HEK293 (cell line): ENCODE results near the gene OCA2.

ENCODE experiments used
- CTCF ChIA-PET: fragments of 350-600 bp; formaldehyde crosslinking; extraction: SDS; loops from one replicate; lab custom pipeline; 2021; ENCODE audit warnings: antibody characterized with exemption; lab: Yijun Ruan, JAX
- POLR2A ChIA-PET: fragments of 300-600 bp; formaldehyde crosslinking; extraction: SDS; loops from one replicate; lab custom pipeline; 2020; ENCODE audit warnings: antibody characterized with exemption, inconsistent platforms; lab: Yijun Ruan, JAX
- H3K27ac ChIP-seq: fragments of 200-500 bp; sonication (Bioruptor generic); 2 replicates; pipeline ENCODE4 v1.5.1; 2014; ENCODE audit warnings: low read depth, low read length, control low read depth, inconsistent platforms; ENCODE audit errors: extremely low read depth
- H3K36me3 ChIP-seq, 2 experiments: fragments of 200-500 bp in 1 of 2; sonication (Bioruptor generic) in 1 of 2; 1 replicate in 1 of 2; 2 replicates in 1 of 2; pipeline ENCODE4 v1.5.1; 2014 to 2017; ENCODE audit warnings: inconsistent platforms in 2 of 2, low read length in 2 of 2; ENCODE audit not compliant: control insufficient read depth in 2 of 2, insufficient read depth in 1 of 2
- H3K4me1 ChIP-seq: fragments of 200-500 bp; sonication (Bioruptor generic); 2 replicates; pipeline ENCODE4 v1.5.1; 2014; ENCODE audit warnings: mild to moderate bottlenecking, low read length, inconsistent platforms; ENCODE audit not compliant: control insufficient read depth, insufficient read depth
- H3K4me3 ChIP-seq: 2 replicates; pipeline ENCODE4 v1.5.1; 2011; ENCODE audit warnings: low read depth, mild to moderate bottlenecking, control low read depth, low read length, moderate library complexity
- H3K9me3 ChIP-seq: fragments of 200-500 bp; sonication (Bioruptor generic); 2 replicates; pipeline ENCODE4 v1.5.1; 2014; ENCODE audit warnings: low read depth, low read length, inconsistent platforms; ENCODE audit not compliant: control insufficient read depth, insufficient read depth
- GLI4 ChIP-seq: fragments of 450-650 bp; formaldehyde crosslinking; IDR thresholded peaks from 2 replicates; pipeline ENCODE4 v1.5.1; 2016; ENCODE audit warnings: missing biosample characterization, missing genetic modification characterization
- HOXA7 ChIP-seq: sonication (generic); formaldehyde crosslinking; IDR thresholded peaks from 2 replicates; pipeline ENCODE4 v1.8.1; 2022; ENCODE audit warnings: missing genetic modification reagents, borderline replicate concordance
- KLF16 ChIP-seq: fragments of 450-650 bp; formaldehyde crosslinking; IDR thresholded peaks from 2 replicates; pipeline ENCODE4 v1.5.1; 2017; ENCODE audit warnings: missing biosample characterization, missing genetic modification characterization
- SCRT2 ChIP-seq: fragments of 450-650 bp; formaldehyde crosslinking; IDR thresholded peaks from 2 replicates; pipeline ENCODE4 v1.5.1; 2016; ENCODE audit warnings: missing biosample characterization, missing genetic modification characterization
- WT1 ChIP-seq: fragments of 450-650 bp; formaldehyde crosslinking; IDR thresholded peaks from 2 replicates; pipeline ENCODE4 v1.5.1; 2016; ENCODE audit warnings: missing biosample characterization, missing genetic modification characterization
- ZBTB21 ChIP-seq: fragments of 450-650 bp; formaldehyde crosslinking; IDR thresholded peaks from 2 replicates; pipeline ENCODE4 v1.5.1; 2017; ENCODE audit warnings: missing biosample characterization, missing genetic modification characterization
- ZEB2 ChIP-seq: fragments of 450-650 bp; formaldehyde crosslinking; IDR thresholded peaks from 2 replicates; pipeline ENCODE4 v1.5.1; 2016; ENCODE audit warnings: missing biosample characterization, missing genetic modification characterization
- ZNF10 ChIP-seq: fragments of 450-650 bp; formaldehyde crosslinking; IDR thresholded peaks from 2 replicates; pipeline ENCODE4 v1.5.1; 2017; ENCODE audit warnings: missing biosample characterization, missing genetic modification characterization
- ZNF24 ChIP-seq: fragments of 450-650 bp; formaldehyde crosslinking; IDR thresholded peaks from 2 replicates; pipeline ENCODE4 v1.5.1; 2016; ENCODE audit warnings: missing biosample characterization, missing genetic modification characterization
- ZNF416 ChIP-seq: fragments of 450-650 bp; formaldehyde crosslinking; IDR thresholded peaks from 2 replicates; pipeline ENCODE4 v1.5.1; 2016; ENCODE audit warnings: missing biosample characterization, missing genetic modification characterization
- ZNF521 ChIP-seq: fragments of 450-650 bp; formaldehyde crosslinking; IDR thresholded peaks from 2 replicates; pipeline ENCODE4 v1.5.1; 2017; ENCODE audit warnings: missing biosample characterization, mild to moderate bottlenecking, missing genetic modification characterization
- ZNF561 ChIP-seq: fragments of 450-650 bp; IDR thresholded peaks from 2 replicates; pipeline ENCODE4 v1.5.1; 2018; ENCODE audit warnings: missing biosample characterization, missing genetic modification characterization, borderline replicate concordance
- ZNF629 ChIP-seq: fragments of 450-650 bp; formaldehyde crosslinking; IDR thresholded peaks from 2 replicates; pipeline ENCODE4 v1.5.1; 2017; ENCODE audit warnings: missing biosample characterization, missing genetic modification characterization
- ZNF707 ChIP-seq: fragments of 450-650 bp; formaldehyde crosslinking; IDR thresholded peaks from 2 replicates; pipeline ENCODE4 v1.5.1; 2016; ENCODE audit warnings: missing biosample characterization, missing genetic modification characterization
- ZNF747 ChIP-seq: fragments of 450-650 bp; formaldehyde crosslinking; IDR thresholded peaks from 2 replicates; pipeline ENCODE4 v1.5.1; 2016; ENCODE audit warnings: missing biosample characterization, missing genetic modification characterization
- TF ChIP-seq, protein P1 (sequence below): fragments of 450-650 bp; formaldehyde crosslinking; IDR thresholded peaks from 2 replicates; pipeline ENCODE4 v1.5.1; 2016; ENCODE audit warnings: missing biosample characterization, missing genetic modification characterization
- TF ChIP-seq, protein P2 (sequence below): fragments of 450-650 bp; formaldehyde crosslinking; IDR thresholded peaks from 2 replicates; pipeline ENCODE4 v1.5.1; 2016; ENCODE audit warnings: missing biosample characterization, missing genetic modification characterization
- TF ChIP-seq, protein P3 (sequence below): fragments of 450-650 bp; formaldehyde crosslinking; IDR thresholded peaks from 2 replicates; pipeline ENCODE4 v1.5.1; 2016; ENCODE audit warnings: missing biosample characterization, missing genetic modification characterization
- TF ChIP-seq, protein P4 (sequence below): fragments of 450-650 bp; formaldehyde crosslinking; IDR thresholded peaks from 2 replicates; pipeline ENCODE4 v1.5.1; 2016; ENCODE audit warnings: missing biosample characterization, missing genetic modification characterization
- TF ChIP-seq, protein P5 (sequence below): fragments of 450-650 bp; formaldehyde crosslinking; IDR thresholded peaks from 2 replicates; pipeline ENCODE4 v1.5.1; 2016; ENCODE audit warnings: missing biosample characterization, missing genetic modification characterization

Gene OCA2

DNA sequence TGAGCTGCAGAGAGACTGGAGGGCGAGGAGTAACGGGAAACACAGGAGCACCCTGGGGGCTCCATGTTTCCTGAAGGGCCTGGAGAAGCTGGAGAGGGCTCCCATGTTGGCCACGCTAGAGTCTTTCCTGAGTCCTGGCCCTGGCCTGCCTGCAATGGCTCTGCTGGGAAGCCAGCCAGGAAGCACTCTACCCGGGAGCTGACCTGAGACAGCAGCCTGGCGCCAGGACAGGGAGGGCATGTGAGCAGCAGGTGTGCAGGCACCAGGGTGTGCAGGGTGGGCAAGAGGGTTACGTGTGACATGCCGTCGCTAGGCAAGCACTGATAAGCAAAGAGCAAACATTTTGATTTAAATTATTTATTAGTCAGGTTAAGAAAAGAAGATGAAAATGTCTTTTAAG is 301.4 kb downstream of the OCA2 start:
- POLR2A ChIA-PET, result no interaction called here
- no peak for TF ChIP-seq HOXA7
- TF ChIP-seq, protein P1, sequence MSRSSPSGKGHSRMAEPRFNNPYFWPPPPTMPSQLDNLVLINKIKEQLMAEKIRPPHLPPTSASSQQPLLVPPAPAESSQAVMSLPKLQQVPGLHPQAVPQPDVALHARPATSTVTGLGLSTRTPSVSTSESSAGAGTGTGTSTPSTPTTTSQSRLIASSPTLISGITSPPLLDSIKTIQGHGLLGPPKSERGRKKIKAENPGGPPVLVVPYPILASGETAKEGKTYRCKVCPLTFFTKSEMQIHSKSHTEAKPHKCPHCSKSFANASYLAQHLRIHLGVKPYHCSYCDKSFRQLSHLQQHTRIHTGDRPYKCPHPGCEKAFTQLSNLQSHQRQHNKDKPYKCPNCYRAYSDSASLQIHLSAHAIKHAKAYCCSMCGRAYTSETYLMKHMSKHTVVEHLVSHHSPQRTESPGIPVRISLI (tag by site-specific recombination), result no peak
- TF ChIP-seq, protein P2, sequence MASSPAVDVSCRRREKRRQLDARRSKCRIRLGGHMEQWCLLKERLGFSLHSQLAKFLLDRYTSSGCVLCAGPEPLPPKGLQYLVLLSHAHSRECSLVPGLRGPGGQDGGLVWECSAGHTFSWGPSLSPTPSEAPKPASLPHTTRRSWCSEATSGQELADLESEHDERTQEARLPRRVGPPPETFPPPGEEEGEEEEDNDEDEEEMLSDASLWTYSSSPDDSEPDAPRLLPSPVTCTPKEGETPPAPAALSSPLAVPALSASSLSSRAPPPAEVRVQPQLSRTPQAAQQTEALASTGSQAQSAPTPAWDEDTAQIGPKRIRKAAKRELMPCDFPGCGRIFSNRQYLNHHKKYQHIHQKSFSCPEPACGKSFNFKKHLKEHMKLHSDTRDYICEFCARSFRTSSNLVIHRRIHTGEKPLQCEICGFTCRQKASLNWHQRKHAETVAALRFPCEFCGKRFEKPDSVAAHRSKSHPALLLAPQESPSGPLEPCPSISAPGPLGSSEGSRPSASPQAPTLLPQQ (tag by site-specific recombination), result no peak
- TF ChIP-seq ZNF416 (tag by site-specific recombination), result no peak
- no peak for TF ChIP-seq ZEB2 (tag by site-specific recombination)
- no peak for TF ChIP-seq ZNF24 (tag by site-specific recombination)
- no peak for TF ChIP-seq ZNF707 (tag by site-specific recombination)
- no peak for TF ChIP-seq GLI4 (tag by site-specific recombination)
- TF ChIP-seq SCRT2 (tag by site-specific recombination), result no peak
- TF ChIP-seq WT1 (tag by site-specific recombination), result no peak
- no peak for TF ChIP-seq KLF16
- no peak for TF ChIP-seq ZBTB21 (tag by site-specific recombination)
- TF ChIP-seq ZNF629, result no peak
- TF ChIP-seq ZNF10 (tag by site-specific recombination), result no peak
- TF ChIP-seq, protein P3, sequence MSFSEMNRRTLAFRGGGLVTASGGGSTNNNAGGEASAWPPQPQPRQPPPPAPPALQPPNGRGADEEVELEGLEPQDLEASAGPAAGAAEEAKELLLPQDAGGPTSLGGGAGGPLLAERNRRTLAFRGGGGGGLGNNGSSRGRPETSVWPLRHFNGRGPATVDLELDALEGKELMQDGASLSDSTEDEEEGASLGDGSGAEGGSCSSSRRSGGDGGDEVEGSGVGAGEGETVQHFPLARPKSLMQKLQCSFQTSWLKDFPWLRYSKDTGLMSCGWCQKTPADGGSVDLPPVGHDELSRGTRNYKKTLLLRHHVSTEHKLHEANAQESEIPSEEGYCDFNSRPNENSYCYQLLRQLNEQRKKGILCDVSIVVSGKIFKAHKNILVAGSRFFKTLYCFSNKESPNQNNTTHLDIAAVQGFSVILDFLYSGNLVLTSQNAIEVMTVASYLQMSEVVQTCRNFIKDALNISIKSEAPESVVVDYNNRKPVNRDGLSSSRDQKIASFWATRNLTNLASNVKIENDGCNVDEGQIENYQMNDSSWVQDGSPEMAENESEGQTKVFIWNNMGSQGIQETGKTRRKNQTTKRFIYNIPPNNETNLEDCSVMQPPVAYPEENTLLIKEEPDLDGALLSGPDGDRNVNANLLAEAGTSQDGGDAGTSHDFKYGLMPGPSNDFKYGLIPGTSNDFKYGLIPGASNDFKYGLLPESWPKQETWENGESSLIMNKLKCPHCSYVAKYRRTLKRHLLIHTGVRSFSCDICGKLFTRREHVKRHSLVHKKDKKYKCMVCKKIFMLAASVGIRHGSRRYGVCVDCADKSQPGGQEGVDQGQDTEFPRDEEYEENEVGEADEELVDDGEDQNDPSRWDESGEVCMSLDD (tag by site-specific recombination), result no peak
- TF ChIP-seq, protein P4, sequence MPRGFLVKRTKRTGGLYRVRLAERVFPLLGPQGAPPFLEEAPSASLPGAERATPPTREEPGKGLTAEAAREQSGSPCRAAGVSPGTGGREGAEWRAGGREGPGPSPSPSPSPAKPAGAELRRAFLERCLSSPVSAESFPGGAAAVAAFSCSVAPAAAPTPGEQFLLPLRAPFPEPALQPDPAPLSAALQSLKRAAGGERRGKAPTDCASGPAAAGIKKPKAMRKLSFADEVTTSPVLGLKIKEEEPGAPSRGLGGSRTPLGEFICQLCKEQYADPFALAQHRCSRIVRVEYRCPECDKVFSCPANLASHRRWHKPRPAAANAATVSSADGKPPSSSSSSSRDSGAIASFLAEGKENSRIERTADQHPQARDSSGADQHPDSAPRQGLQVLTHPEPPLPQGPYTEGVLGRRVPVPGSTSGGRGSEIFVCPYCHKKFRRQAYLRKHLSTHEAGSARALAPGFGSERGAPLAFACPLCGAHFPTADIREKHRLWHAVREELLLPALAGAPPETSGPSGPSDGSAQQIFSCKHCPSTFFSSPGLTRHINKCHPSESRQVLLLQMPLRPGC (tag by site-specific recombination), result no peak
- no peak for TF ChIP-seq ZNF747
- no peak for TF ChIP-seq ZNF521 (tag by site-specific recombination)
- no peak for TF ChIP-seq ZNF561
- TF ChIP-seq, protein P5, sequence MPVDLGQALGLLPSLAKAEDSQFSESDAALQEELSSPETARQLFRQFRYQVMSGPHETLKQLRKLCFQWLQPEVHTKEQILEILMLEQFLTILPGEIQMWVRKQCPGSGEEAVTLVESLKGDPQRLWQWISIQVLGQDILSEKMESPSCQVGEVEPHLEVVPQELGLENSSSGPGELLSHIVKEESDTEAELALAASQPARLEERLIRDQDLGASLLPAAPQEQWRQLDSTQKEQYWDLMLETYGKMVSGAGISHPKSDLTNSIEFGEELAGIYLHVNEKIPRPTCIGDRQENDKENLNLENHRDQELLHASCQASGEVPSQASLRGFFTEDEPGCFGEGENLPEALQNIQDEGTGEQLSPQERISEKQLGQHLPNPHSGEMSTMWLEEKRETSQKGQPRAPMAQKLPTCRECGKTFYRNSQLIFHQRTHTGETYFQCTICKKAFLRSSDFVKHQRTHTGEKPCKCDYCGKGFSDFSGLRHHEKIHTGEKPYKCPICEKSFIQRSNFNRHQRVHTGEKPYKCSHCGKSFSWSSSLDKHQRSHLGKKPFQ (tag by site-specific recombination), result no peak
- Histone ChIP-seq H3K4me3 (no peak overlapping the region), H3K4me1 (no peaks in the 10 kb centered on the region), H3K27ac (no peak overlapping the region), H3K9me3 (no peaks in the 10 kb centered on the region), H3K36me3 (no peaks in the 10 kb centered on the region)
- CTCF ChIA-PET, result no interaction called here
